ENCODE measurements around the gene DHODH.

GRCh38 chr16:71973001-71973400 is 35.5 kb upstream of the DHODH start:
- TF ChIP-seq CTCF (IDR thresholded peaks at IDR 0.05) (no peak), POLR2A (IDR thresholded peaks at IDR 0.05) (no peak), EP300 (IDR thresholded peaks at IDR 0.05) (no peak)

All from tibial nerve (tissue), 4 donors.